ENCODE measurements around the gene CEP131. TPM values are rescaled to one million over a fixed set of nuclear protein-coding genes. Genes with fewer than 3 reads are reported as not detected.
A peak's percentile ranks its signal among the peaks of the same experiment; 100 is the strongest.

The CEP131 gene
- total RNA-seq, 1 experiment from 2014 or later = 7.0 TPM

- DNase-seq (ENCODE audit: low read depth) = no peak
Measured at GRCh38 chr17:81187586-81188490, 34.9 kb downstream of the CEP131 start.

- no peak for DNase-seq (ENCODE audit: low read depth)
Measured at GRCh38 chr17:81187120-81187519, 35.6 kb downstream of the CEP131 start.

GRCh38 chr17:81186203-81186602 is 36.6 kb downstream of the CEP131 start:
- no peak for DNase-seq (ENCODE audit: low read depth)

GRCh38 chr17:81184555-81184954 is 38.2 kb downstream of the CEP131 start:
- DNase-seq (ENCODE audit: low read depth) = no peak

- DNase-seq (ENCODE audit: low read depth) = no peak
Measured at GRCh38 chr17:81183807-81184206, 39.0 kb downstream of the CEP131 start.

GRCh38 chr17:81183316-81183715 is 39.4 kb downstream of the CEP131 start:
- no peak for DNase-seq (ENCODE audit: low read depth)

- DNase-seq (ENCODE audit: low read depth) = no peak
Measured at GRCh38 chr17:81182596-81182995, 40.2 kb downstream of the CEP131 start.

- no peak for DNase-seq (ENCODE audit: low read depth)
Measured at GRCh38 chr17:81181811-81182185, 41.0 kb downstream of the CEP131 start.

GRCh38 chr17:81180836-81181810 is 41.6 kb downstream of the CEP131 start:
- no peak for DNase-seq (ENCODE audit: low read depth)

GRCh38 chr17:81179861-81180260 is 42.9 kb downstream of the CEP131 start:
- no peak for DNase-seq (ENCODE audit: low read depth)

GRCh38 chr17:81179220-81179619 is 43.5 kb downstream of the CEP131 start:
- DNase-seq (ENCODE audit: low read depth) = no peak

GRCh38 chr17:81178136-81179091 is 44.4 kb downstream of the CEP131 start:
- no peak for DNase-seq (ENCODE audit: low read depth)

GRCh38 chr17:81176666-81177065 is 46.1 kb downstream of the CEP131 start:
- peak; percentile 11 for DNase-seq (ENCODE audit: low read depth)

GRCh38 chr17:81173762-81174155 is 49.0 kb downstream of the CEP131 start:
- DNase-seq (ENCODE audit: low read depth) = no peak

- no peak for DNase-seq (ENCODE audit: low read depth)
Measured at GRCh38 chr17:81173052-81173761, 49.6 kb downstream of the CEP131 start.

- no peak for DNase-seq (ENCODE audit: low read depth)
Measured at GRCh38 chr17:81171941-81172340, 50.8 kb downstream of the CEP131 start.

- DNase-seq (ENCODE audit: low read depth) = no peak
Measured at GRCh38 chr17:81170727-81171494, 51.9 kb downstream of the CEP131 start.

- DNase-seq (ENCODE audit: low read depth) = no peak
Measured at GRCh38 chr17:81169870-81170309, 52.9 kb downstream of the CEP131 start.

GRCh38 chr17:81167638-81168037 is 55.1 kb downstream of the CEP131 start:
- DNase-seq (ENCODE audit: low read depth) = no peak

GRCh38 chr17:81167194-81167524 is 55.6 kb downstream of the CEP131 start:
- no peak for DNase-seq (ENCODE audit: low read depth)
